ENCODE results near the gene SERBP1.

GRCh38 chr1:67372898-67373297 lies 57.3 kb downstream of the SERBP1 start:
- no peak for TF ChIP-seq CTCF (conservative IDR thresholded peaks at IDR 0.05; ENCODE audit: low read depth, low read length)
- no peak for TF ChIP-seq EZH2 (IDR thresholded peaks at IDR 0.05; ENCODE audit: borderline replicate concordance, low read depth, low read length, poor library complexity, severe bottlenecking)

Measured in A673 (cell line).